Kidney (tissue), 14 donors: ENCODE data around the gene KCNK17. TPM values are rescaled to one million over a fixed set of nuclear protein-coding genes. Genes with fewer than 3 reads are reported as not detected.

Source experiments
- DNase-seq, 5 donors: peaks; one replicate each; pipeline ENCODE4 v3.0.0-alpha.2; 2013 to 2020
- FAIRE-seq: peaks from 2 replicates; lab custom pipeline; 2012; peaks lifted over from hg19 to GRCh38; lab: Jason Lieb, UNC
- H3K27ac ChIP-seq, 2 donors: one replicate each; pipeline ENCODE4 v1.7.0; 2013; ENCODE audit warnings: low read depth in 2 of 2, low read length in 2 of 2, inconsistent platforms in 1 of 2
- H3K27me3 ChIP-seq: one replicate; pipeline ENCODE4 v1.7.1; 2013; ENCODE audit warnings: low read length, inconsistent platforms; ENCODE audit not compliant: control insufficient read depth, insufficient read depth
- H3K36me3 ChIP-seq, 3 donors: one replicate each; pipeline versions ENCODE4 v1.7.0 to v1.7.1; 2013; ENCODE audit warnings: low read length in 3 of 3, control low read depth in 1 of 3, inconsistent platforms in 1 of 3; ENCODE audit not compliant: insufficient read depth in 3 of 3, control insufficient read depth in 2 of 3
- H3K4me1 ChIP-seq, 3 donors: one replicate each; pipeline versions ENCODE4 v1.7.0 to v1.7.1; 2013; ENCODE audit warnings: low read length in 3 of 3, inconsistent platforms in 1 of 3, low read depth in 1 of 3; ENCODE audit not compliant: control insufficient read depth in 2 of 3, insufficient read depth in 2 of 3
- H3K4me3 ChIP-seq, 3 donors: one replicate each; pipeline versions ENCODE4 v1.7.0 to v1.8.1; 2013; ENCODE audit warnings: low read length in 3 of 3, control low read depth in 1 of 3, inconsistent platforms in 1 of 3
- H3K9ac ChIP-seq, 3 donors: one replicate each; pipeline versions ENCODE4 v1.7.0 to v1.7.1; 2013; ENCODE audit warnings: low read length in 3 of 3, control low read depth in 1 of 3, inconsistent platforms in 1 of 3
- H3K9me3 ChIP-seq, 3 donors: one replicate each; pipeline versions ENCODE4 v1.7.0 to v1.7.1; 2013; ENCODE audit warnings: low read length in 3 of 3, control low read depth in 1 of 3, inconsistent platforms in 1 of 3; ENCODE audit not compliant: control insufficient read depth in 2 of 3, insufficient read depth in 1 of 3
- intact Hi-C: fragments of 100-400 bp; cut with DNase I; formaldehyde crosslinking; loops from one replicate; pipeline ENCODE4 v1.11.1; 2022
- polyA plus RNA-seq: library from polyadenylated mRNA; stranded (reverse); fragments of 350-450 nt; fragmentation: Illumina TruSeq; extraction: RNeasy Lipid Tissue Mini Kit (QIAGEN cat#74804); gene quantifications from one replicate; pipeline ENCODE4 v1.2.3, GENCODE V29; 2014; ENCODE audit warnings: low read depth, low replicate concordance; ENCODE audit not compliant: insufficient read depth
- total RNA-seq: library from RNA; stranded (reverse); fragmentation: NEBNext Ultra II Directional; extraction: Animal tissue kit (Norgen Biotek cat#: 25700); gene quantifications from one replicate; pipeline ENCODE4 v1.2.1, GENCODE V29; 2021
- TF ChIP-seq, protein P1 (sequence below): IDR thresholded peaks from 3 replicates; pipeline ENCODE4 v1.5.1; 2012; ENCODE audit warnings: mild to moderate bottlenecking, moderate library complexity, borderline replicate concordance; ENCODE audit not compliant: insufficient read depth; ENCODE audit errors: extremely low read depth
- donor health status: control.
- donor health status: control.
- donor health status: control.
- donor health status: control.
- donor health status: control.
- donor health status: DM: yes; HTN: yes; CAD: no.
- donor health status: Normal renal cell carcinoma (clear cell type).

The KCNK17 gene
- total and polyA plus RNA-seq, 2 donors from 2014 or later, result 0.38 TPM; not detected in 1

DNA sequence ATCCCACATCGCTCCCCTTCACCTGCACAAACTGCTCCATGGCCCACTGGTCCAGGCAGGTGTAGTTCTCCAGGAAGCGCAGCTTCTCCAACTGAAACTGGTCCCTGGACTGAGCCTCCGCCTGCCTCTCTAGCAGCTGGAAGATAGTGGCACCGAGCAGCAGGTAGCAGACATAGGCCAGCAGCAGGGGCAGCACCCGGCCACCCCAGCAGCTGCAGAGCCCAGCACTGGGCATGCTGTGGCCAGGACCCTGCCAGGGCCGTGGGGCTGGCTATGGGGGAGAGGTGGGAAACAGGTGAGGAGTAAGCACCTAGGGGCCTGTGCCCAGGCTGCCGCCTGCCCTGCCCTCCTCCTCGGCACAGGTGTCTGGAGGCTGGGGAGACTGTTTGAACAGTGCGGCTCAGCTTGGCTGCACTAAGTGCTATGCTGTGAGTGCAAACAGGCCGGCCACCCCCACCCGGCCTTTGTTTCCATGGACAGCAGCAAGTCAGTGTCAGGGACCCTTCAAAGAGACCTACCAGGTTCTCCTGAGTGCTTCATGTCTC, 8.2 kb upstream of the KCNK17 start, which contains the start of gene KCNK16:
KCNK16 (minus strand) TSS at position 397 of the 545 bp plus-strand sequence; CDS start at position 235, 162 bp downstream.
- TF ChIP-seq, protein P1, sequence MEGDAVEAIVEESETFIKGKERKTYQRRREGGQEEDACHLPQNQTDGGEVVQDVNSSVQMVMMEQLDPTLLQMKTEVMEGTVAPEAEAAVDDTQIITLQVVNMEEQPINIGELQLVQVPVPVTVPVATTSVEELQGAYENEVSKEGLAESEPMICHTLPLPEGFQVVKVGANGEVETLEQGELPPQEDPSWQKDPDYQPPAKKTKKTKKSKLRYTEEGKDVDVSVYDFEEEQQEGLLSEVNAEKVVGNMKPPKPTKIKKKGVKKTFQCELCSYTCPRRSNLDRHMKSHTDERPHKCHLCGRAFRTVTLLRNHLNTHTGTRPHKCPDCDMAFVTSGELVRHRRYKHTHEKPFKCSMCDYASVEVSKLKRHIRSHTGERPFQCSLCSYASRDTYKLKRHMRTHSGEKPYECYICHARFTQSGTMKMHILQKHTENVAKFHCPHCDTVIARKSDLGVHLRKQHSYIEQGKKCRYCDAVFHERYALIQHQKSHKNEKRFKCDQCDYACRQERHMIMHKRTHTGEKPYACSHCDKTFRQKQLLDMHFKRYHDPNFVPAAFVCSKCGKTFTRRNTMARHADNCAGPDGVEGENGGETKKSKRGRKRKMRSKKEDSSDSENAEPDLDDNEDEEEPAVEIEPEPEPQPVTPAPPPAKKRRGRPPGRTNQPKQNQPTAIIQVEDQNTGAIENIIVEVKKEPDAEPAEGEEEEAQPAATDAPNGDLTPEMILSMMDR, result no peak
- Histone ChIP-seq H3K36me3 (no peaks in the 10 kb centered on the region), H3K27me3 (no peaks in the 10 kb centered on the region), H3K27ac (no peak within 1 kb of the TSS), H3K9ac (no peak within 1 kb of the TSS), H3K4me3 (no peak within 1 kb of the TSS), H3K9me3 (no peaks in the 10 kb centered on the region), H3K4me1 (no peaks in the 10 kb centered on the region)
- FAIRE-seq, result no peak
- intact Hi-C loops, result no loop called here
- DNase-seq, result no peak

DNA sequence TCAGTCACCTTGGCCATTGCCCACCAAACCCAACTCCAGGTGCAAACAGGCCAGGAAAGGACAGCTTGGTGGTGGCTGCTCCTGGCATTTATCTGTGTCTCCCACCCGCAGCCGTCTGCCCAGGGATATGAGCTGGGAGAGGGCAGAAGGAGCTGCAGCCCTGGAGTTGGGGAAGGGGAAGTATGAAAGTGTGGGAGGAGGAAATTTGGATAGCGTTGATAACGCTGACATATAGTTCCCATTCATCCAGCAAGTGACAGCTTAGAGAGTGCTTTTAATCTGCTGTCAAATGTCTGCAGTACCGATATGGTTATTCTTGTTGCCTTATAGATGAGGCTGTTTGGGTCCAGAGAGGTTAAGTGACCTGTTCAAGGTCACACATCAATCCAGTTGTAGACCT, 7.5 kb upstream of the KCNK17 start:
- no peak overlapping the region for H3K9ac ChIP-seq
- TF ChIP-seq, protein P1, result no peak
- H3K27me3 ChIP-seq, result no peaks in the 10 kb centered on the region
- no peaks in the 10 kb centered on the region for H3K36me3 ChIP-seq
- no peaks in the 10 kb centered on the region for H3K9me3 ChIP-seq
- H3K4me1 ChIP-seq, result no peaks in the 10 kb centered on the region
- FAIRE-seq, result no peak
- intact Hi-C loops, result no loop called here
- H3K27ac ChIP-seq, result no peak overlapping the region
- H3K4me3 ChIP-seq, result no peak overlapping the region
- DNase-seq, result no peak

DNA sequence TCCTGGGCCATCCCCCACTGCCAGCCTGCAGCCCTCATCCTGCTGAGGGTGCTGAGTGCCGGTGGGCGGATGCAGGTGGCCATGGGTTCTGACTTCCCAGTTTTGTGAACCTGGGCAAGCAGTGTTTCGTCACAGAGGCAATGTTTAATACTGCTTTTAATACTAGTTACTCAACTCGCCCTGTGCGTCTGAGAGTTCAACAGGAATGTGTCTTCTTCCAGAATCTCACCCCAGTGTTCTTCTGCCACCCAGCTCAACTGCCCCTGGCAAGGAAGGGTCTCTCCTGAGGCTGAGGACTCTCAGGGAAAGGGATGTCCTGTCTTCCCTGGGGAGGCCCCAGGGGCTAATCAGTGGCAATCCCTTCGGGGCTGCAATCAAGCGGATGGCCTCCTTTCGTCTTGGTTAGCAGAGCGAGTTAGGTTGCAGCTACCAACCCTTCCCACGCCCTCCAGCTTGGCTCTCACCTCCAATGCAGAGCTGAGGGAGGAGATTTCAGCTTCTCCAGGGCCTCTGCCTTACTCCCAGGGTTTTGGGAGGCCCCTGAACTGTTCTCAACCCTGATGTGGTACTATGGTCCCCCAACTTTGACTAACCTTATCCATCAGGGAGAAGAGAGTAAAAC, 6.3 kb upstream of the KCNK17 start:
- DNase-seq (no peak), FAIRE-seq (no peak)
- no peaks in the 10 kb centered on the region for H3K36me3 ChIP-seq
- H3K9ac ChIP-seq, result no peak overlapping the region
- no peaks in the 10 kb centered on the region for H3K4me1 ChIP-seq
- TF ChIP-seq, protein P1, result no peak
- H3K27ac ChIP-seq, result no peak overlapping the region
- H3K9me3 ChIP-seq, result no peaks in the 10 kb centered on the region
- intact Hi-C loops, result no loop called here
- no peak overlapping the region for H3K4me3 ChIP-seq
- no peaks in the 10 kb centered on the region for H3K27me3 ChIP-seq
